K562 (cell line): ENCODE measurements around the gene PMEPA1. TPM values are rescaled to one million over a fixed set of nuclear protein-coding genes. Genes with fewer than 3 reads are reported as not detected.

Source experiments
- ATAC-seq: fragments of 200-7000 bp; cut with Tn5 transposase; 3 replicates; pipeline ENCODE4 v1.9.1; 2020; ENCODE audit warnings: moderate library complexity
- BruUV-seq: library from RNA; stranded (reverse); fragments of 400-500 nt; replicated peaks from 2 replicates; lab custom pipeline; 2021; lab: Mats Ljungman, UMichigan
- CTCF ChIA-PET: fragments of 300-600 bp; formaldehyde crosslinking; extraction: SDS; loops from one replicate; lab custom pipeline; 2021; ENCODE audit warnings: low intra/inter-chr PET ratio; lab: Yijun Ruan, JAX
- POLR2A ChIA-PET: fragments of 300-600, 350-650 bp; sonication (Branson Sonifier 250); formaldehyde crosslinking; extraction: SDS; loops from one replicate; lab custom pipeline; 2021; ENCODE audit warnings: antibody characterized with exemption, inconsistent platforms; lab: Yijun Ruan, JAX
- DNase-seq, 4 experiments: peaks; one replicate each; pipeline versions ENCODE4 v3.0.0 to v3.0.0-alpha.2; 2011 to 2018; ENCODE audit warnings: low spot score in 3 of 4, mixed read lengths in 3 of 4; ENCODE audit errors: extremely low read depth in 1 of 4
- FAIRE-seq: peaks from 2 replicates; lab custom pipeline; 2011; peaks lifted over from hg19 to GRCh38; lab: Jason Lieb, UNC
- H2AFZ ChIP-seq: 2 replicates; pipeline ENCODE4 v1.6.0; 2011; ENCODE audit warnings: low read depth, low read length, control low read depth, inconsistent platforms
- H3K27ac ChIP-seq: fragments of 200-600 bp; 3 replicates; pipeline ENCODE4 v1.8.0; 2011; ENCODE audit warnings: low read depth, mild to moderate bottlenecking, control low read depth, inconsistent platforms, low read length, moderate library complexity, mixed read lengths; ENCODE audit errors: extremely low read depth
- H3K27me3 ChIP-seq, 2 experiments: fragments of 300-600 bp in 1 of 2; 2 replicates in 1 of 2; 3 replicates in 1 of 2; pipeline versions ENCODE4 v1.6.0 to v1.8.0; 2011; ENCODE audit warnings: inconsistent platforms in 2 of 2, low read length in 2 of 2, mild to moderate bottlenecking in 1 of 2, mixed read lengths in 1 of 2, moderate library complexity in 1 of 2; ENCODE audit not compliant: control insufficient read depth in 2 of 2, insufficient read depth in 2 of 2
- H3K36me3 ChIP-seq: fragments of 300-600 bp; 3 replicates; pipeline ENCODE4 v1.8.0; 2011; ENCODE audit warnings: mild to moderate bottlenecking, low read length, inconsistent platforms; ENCODE audit not compliant: control insufficient read depth, insufficient read depth
- H3K4me1 ChIP-seq, 2 experiments: fragments of 200-600 bp in 1 of 2; replicated peaks in 1 of 2; 2 replicates in 1 of 2; 3 replicates in 1 of 2; pipeline versions ENCODE4 v1.5.1 to v1.8.0; 2011; ENCODE audit warnings: inconsistent platforms in 2 of 2, low read length in 2 of 2, mild to moderate bottlenecking in 1 of 2, mixed read lengths in 1 of 2, moderate library complexity in 1 of 2; ENCODE audit not compliant: control insufficient read depth in 2 of 2, insufficient read depth in 2 of 2
- H3K4me2 ChIP-seq: 2 replicates; pipeline ENCODE4 v1.6.1; 2011; ENCODE audit warnings: low read length, control low read depth, inconsistent platforms, mixed read lengths; ENCODE audit not compliant: insufficient read depth
- H3K4me3 ChIP-seq: fragments of 200-600 bp; sonication (generic), shearing (Covaris generic); 2 replicates; pipeline ENCODE4 v1.5.1; 2016; ENCODE audit warnings: control low read depth, inconsistent platforms
- H3K79me2 ChIP-seq: fragments of 200-600 bp; 3 replicates; pipeline ENCODE4 v1.8.0; 2011; ENCODE audit warnings: low read length, inconsistent platforms; ENCODE audit not compliant: control insufficient read depth, insufficient read depth
- H3K9ac ChIP-seq, 2 experiments: 2 replicates each; pipeline versions ENCODE4 v1.6.0 to v1.6.1; 2011; ENCODE audit warnings: low read depth in 2 of 2, low read length in 2 of 2, control low read depth in 1 of 2, inconsistent platforms in 1 of 2, mild to moderate bottlenecking in 1 of 2, mixed read lengths in 1 of 2; ENCODE audit not compliant: insufficient read depth in 1 of 2
- H3K9me1 ChIP-seq: one replicate; pipeline ENCODE4 v1.6.0; 2011; ENCODE audit warnings: inconsistent platforms, mild to moderate bottlenecking, low read length, moderate library complexity; ENCODE audit not compliant: control insufficient read depth, insufficient read depth
- H3K9me3 ChIP-seq: replicated peaks from 2 replicates; pipeline ENCODE4 v1.5.1; 2011; ENCODE audit warnings: low read depth, low read length, inconsistent platforms; ENCODE audit not compliant: control insufficient read depth, insufficient read depth
- H4K20me1 ChIP-seq: replicated peaks from 2 replicates; pipeline ENCODE4 v1.6.1; 2011; ENCODE audit warnings: low read length, inconsistent platforms, mixed read lengths; ENCODE audit not compliant: control insufficient read depth, insufficient read depth
- BRD4 ChIP-seq: fragments of 200-600 bp; sonication (generic); IDR thresholded peaks from 2 replicates; pipeline ENCODE4 v1.6.1; 2017; ENCODE audit warnings: inconsistent platforms
- FOXJ3 ChIP-seq: sonication (generic); formaldehyde crosslinking; IDR thresholded peaks from 2 replicates; pipeline ENCODE4 v1.4.0; 2020; ENCODE audit warnings: mild to moderate bottlenecking, missing genetic modification reagents
- HLTF ChIP-seq: fragments of 450-650 bp; IDR thresholded peaks from 2 replicates; pipeline ENCODE4 v1.6.1; 2016
- NR4A1 ChIP-seq, 2 experiments: fragments of 250-450 bp in 1 of 2; fragments of 450-650 bp in 1 of 2; sonication (Bioruptor Pico) in 1 of 2; IDR thresholded peaks; 2 replicates each; pipeline versions ENCODE4 v1.4.0 to v1.6.1; 2016 to 2020; ENCODE audit warnings: mild to moderate bottlenecking in 2 of 2, missing compliant biosample characterization in 1 of 2, missing genetic modification characterization in 1 of 2, moderate library complexity in 1 of 2
- PCBP2 ChIP-seq: fragments of 200-400 bp; formaldehyde crosslinking; IDR thresholded peaks from 2 replicates; pipeline ENCODE4 v1.6.1; 2018; ENCODE audit warnings: low read length, low read depth, mild to moderate bottlenecking, moderate library complexity; ENCODE audit not compliant: poor library complexity, severe bottlenecking
- RCOR1 ChIP-seq, 2 experiments: IDR thresholded peaks; 2 replicates each; pipeline ENCODE4 v1.6.1; 2012; ENCODE audit warnings: low read depth in 2 of 2, low read length in 2 of 2, borderline replicate concordance in 1 of 2, improper control_type of control experiment in 1 of 2
- RHOXF2B ChIP-seq: fragments of 250-450 bp; sonication (Bioruptor Pico); conservative IDR thresholded peaks from 2 replicates; pipeline ENCODE4 v1.5.1; 2021
- SREBF1 ChIP-seq: fragments of 150-350 bp; IDR thresholded peaks from 2 replicates; pipeline ENCODE4 v1.6.1; 2014; ENCODE audit warnings: antibody characterized with exemption, low read depth, low read length, borderline replicate concordance
- STAT5B ChIP-seq: fragments of 250-450 bp; sonication (Bioruptor Pico); IDR thresholded peaks from 2 replicates; pipeline ENCODE4 v1.8.0; 2021; ENCODE audit warnings: mild to moderate bottlenecking, inconsistent platforms
- ZBTB5 ChIP-seq: fragments of 450-650 bp; IDR thresholded peaks from 2 replicates; pipeline ENCODE4 v1.6.1; 2017; ENCODE audit warnings: antibody characterized with exemption
- ZFX ChIP-seq: sonication (generic); formaldehyde crosslinking; IDR thresholded peaks from 2 replicates; pipeline ENCODE4 v1.8.0; 2022; ENCODE audit warnings: mild to moderate bottlenecking, missing genetic modification reagents, moderate library complexity
- WGBS: fragments of 100-300 bp; shearing (Covaris generic); methylation state at CpG from one replicate; pipeline ENCODE4 v1.1.6; 2016; ENCODE audit warnings: low coverage, mixed read lengths; ENCODE audit not compliant: insufficient coverage; ENCODE audit errors: missing lambda C conversion rate; 5-methylcytosine and 5-hydroxymethylcytosine counted together
- in situ Hi-C: fragments of 300-500 bp; cut with MboI; formaldehyde crosslinking; loops from 4 replicates; pipeline ENCODE4 v1.15.0; 2018; ENCODE audit warnings: inconsistent platforms, mixed read lengths
- intact Hi-C: fragments of 100-400 bp; cut with micrococcal nuclease; formaldehyde crosslinking; loops from 2 replicates; pipeline ENCODE4 v1.14.2; 2022
- polyA plus RNA-seq, 8 experiments: library from polyadenylated mRNA; depleted of rRNA in 4 of 8; stranded (reverse) in 5 of 8; unstranded in 3 of 8; fragments of >200 nt; fragmentation: Nextera tagmentation in 2 of 8; fragmentation: Illumina TruSeq in 1 of 8; extraction: Ambion mirVana in 2 of 8; extraction: Trizol in 1 of 8; gene quantifications; 2 replicates each; pipeline versions ENCODE4 v1.2.1 to v1.2.3, GENCODE V29; 2011 to 2014; ENCODE audit warnings: inconsistent platforms in 1 of 8, missing spikeins in 1 of 8
- total RNA-seq, 7 experiments: library from RNA; depleted of rRNA in 6 of 7; stranded (reverse); fragments of >200 nt in 6 of 7; fragmentation: Illumina TruSeq in 2 of 7; extraction: Trizol in 2 of 7; gene quantifications; 2 replicates each; pipeline versions ENCODE4 v1.2.1 to v1.2.3, GENCODE V29; 2011 to 2021; ENCODE audit warnings: low replicate concordance in 1 of 7
- TF ChIP-seq, protein P1 (sequence below): sonication (generic); formaldehyde crosslinking; IDR thresholded peaks from 2 replicates; pipeline ENCODE4 v1.8.1; 2023; ENCODE audit warnings: mild to moderate bottlenecking, missing genetic modification reagents
- TF ChIP-seq, protein P2 (sequence below): fragments of 450-650 bp; IDR thresholded peaks from 2 replicates; pipeline ENCODE4 v1.6.1; 2018; ENCODE audit not compliant: partially characterized antibody

The PMEPA1 gene
- total and polyA plus RNA-seq, 9 of the 15 experiments (the other 6 are each of a cell fraction or from before 2014, with no cell fraction given) = 0.16 TPM; not detected in 8

DNA sequence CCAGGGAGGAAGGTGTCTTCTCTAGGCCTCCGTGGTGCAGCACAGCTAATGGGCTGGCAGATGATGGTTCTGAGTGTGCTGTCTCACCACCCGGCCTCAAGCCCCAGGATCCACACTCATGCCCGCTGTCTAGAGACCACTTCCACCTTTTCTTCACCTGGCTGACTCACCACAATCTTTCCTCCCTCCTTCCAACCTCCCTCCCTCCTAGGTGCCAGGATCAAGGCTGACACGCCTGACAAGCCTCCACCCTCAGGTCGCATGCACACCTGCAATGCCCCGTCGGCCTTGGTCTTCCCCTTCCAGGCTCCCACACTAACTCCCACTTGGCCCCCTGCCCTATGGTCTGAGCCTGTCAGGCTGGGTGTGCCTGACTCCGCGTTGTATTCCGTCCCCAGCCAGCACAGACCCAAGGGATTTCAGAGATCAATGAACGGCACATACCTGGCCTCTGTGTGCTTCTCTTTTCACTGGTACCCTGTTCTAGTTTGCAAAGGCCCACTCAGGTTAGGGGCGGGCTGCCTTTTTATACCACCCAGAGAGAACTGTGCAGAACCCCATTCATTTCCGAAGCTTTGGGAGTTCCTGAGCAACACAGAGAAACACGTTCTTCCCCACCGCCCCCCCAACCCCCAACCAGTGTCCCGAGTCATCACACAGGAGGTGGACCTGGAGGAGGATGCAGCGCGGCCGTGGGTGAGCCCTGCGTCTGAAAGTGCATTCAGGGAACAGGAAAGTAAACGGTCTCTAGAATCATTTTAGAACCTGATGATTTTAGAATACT lies 39.3 kb downstream of the PMEPA1 start:
- H3K27me3 ChIP-seq = peaks cover 28 to 83% of the 10 kb centered on the region in 2 experiments; a peak in 4 of 5 replicates
- H3K9me1 ChIP-seq = no peaks in the 10 kb centered on the region
- DNase-seq = no peak
- H2AFZ ChIP-seq = no peak overlapping the region
- no TSS peak for BruUV-seq
- intact Hi-C loops = no loop called here
- H3K36me3 ChIP-seq = no peaks in the 10 kb centered on the region
- H3K9ac ChIP-seq = no peak overlapping the region
- no peaks in the 10 kb centered on the region for H3K4me1 ChIP-seq
- H3K79me2 ChIP-seq = no peaks in the 10 kb centered on the region
- no peaks in the 10 kb centered on the region for H3K9me3 ChIP-seq
- no peak overlapping the region for H3K27ac ChIP-seq
- ChIA-PET CTCF (no interaction called here), POLR2A (no interaction called here)
- in situ Hi-C loops = no loop called here
- H4K20me1 ChIP-seq = peaks cover 4% of the 10 kb centered on the region; the same call in 1 of the 2 replicates
- no peak for ATAC-seq
- TF ChIP-seq STAT5B (CRISPR knock-in tag) = no peak
- TF ChIP-seq RCOR1 (IDR thresholded peaks at IDR 0.05; ENCODE audit: borderline replicate concordance in 1 of 2, low read depth in 2 of 2, low read length in 2 of 2) = no peak
- TF ChIP-seq ZBTB5 = no peak
- no peak for TF ChIP-seq FOXJ3
- no peak for TF ChIP-seq ZFX (CRISPR knock-in tag)
- no peak for TF ChIP-seq BRD4
- TF ChIP-seq, protein P1, sequence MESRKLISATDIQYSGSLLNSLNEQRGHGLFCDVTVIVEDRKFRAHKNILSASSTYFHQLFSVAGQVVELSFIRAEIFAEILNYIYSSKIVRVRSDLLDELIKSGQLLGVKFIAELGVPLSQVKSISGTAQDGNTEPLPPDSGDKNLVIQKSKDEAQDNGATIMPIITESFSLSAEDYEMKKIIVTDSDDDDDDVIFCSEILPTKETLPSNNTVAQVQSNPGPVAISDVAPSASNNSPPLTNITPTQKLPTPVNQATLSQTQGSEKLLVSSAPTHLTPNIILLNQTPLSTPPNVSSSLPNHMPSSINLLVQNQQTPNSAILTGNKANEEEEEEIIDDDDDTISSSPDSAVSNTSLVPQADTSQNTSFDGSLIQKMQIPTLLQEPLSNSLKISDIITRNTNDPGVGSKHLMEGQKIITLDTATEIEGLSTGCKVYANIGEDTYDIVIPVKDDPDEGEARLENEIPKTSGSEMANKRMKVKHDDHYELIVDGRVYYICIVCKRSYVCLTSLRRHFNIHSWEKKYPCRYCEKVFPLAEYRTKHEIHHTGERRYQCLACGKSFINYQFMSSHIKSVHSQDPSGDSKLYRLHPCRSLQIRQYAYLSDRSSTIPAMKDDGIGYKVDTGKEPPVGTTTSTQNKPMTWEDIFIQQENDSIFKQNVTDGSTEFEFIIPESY (CRISPR knock-in tag) = no peak
- no peak for TF ChIP-seq SREBF1
- TF ChIP-seq PCBP2 = no peak
- TF ChIP-seq, protein P2, sequence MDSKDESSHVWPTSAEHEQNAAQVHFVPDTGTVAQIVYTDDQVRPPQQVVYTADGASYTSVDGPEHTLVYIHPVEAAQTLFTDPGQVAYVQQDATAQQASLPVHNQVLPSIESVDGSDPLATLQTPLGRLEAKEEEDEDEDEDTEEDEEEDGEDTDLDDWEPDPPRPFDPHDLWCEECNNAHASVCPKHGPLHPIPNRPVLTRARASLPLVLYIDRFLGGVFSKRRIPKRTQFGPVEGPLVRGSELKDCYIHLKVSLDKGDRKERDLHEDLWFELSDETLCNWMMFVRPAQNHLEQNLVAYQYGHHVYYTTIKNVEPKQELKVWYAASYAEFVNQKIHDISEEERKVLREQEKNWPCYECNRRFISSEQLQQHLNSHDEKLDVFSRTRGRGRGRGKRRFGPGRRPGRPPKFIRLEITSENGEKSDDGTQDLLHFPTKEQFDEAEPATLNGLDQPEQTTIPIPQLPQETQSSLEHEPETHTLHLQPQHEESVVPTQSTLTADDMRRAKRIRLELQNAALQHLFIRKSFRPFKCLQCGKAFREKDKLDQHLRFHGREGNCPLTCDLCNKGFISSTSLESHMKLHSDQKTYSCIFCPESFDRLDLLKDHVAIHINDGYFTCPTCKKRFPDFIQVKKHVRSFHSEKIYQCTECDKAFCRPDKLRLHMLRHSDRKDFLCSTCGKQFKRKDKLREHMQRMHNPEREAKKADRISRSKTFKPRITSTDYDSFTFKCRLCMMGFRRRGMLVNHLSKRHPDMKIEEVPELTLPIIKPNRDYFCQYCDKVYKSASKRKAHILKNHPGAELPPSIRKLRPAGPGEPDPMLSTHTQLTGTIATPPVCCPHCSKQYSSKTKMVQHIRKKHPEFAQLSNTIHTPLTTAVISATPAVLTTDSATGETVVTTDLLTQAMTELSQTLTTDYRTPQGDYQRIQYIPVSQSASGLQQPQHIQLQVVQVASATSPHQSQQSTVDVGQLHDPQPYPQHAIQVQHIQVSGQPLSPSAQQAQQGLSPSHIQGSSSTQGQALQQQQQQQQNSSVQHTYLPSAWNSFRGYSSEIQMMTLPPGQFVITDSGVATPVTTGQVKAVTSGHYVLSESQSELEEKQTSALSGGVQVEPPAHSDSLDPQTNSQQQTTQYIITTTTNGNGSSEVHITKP = no peak
- no peak for TF ChIP-seq HLTF
- TF ChIP-seq NR4A1 (CRISPR knock-in tag; IDR thresholded peaks at IDR 0.05) = no peak
- TF ChIP-seq NR4A1 (tag; IDR thresholded peaks at IDR 0.05) = no peak
- TF ChIP-seq RHOXF2B (CRISPR knock-in tag) = no peak
- H3K4me3 ChIP-seq = no peak overlapping the region
- 2% methylated on average over 21 of the region's 21 CpGs for WGBS
- no peak for FAIRE-seq
- no peak overlapping the region for H3K4me2 ChIP-seq
